Loucy (cell line): ENCODE results near the gene BCDIN3D.

ENCODE experiments used
- CTCF ChIP-seq: fragments of 200-600 bp; sonication (generic); conservative IDR thresholded peaks from 2 replicates; pipeline ENCODE4 v1.5.1; 2014; ENCODE audit warnings: mild to moderate bottlenecking, antibody characterized with exemption, low read length
- EZH2phosphoT487 ChIP-seq: fragments of 200-600 bp; IDR thresholded peaks from 2 replicates; pipeline ENCODE4 v1.6.1; 2018; ENCODE audit warnings: antibody characterized with exemption, mild to moderate bottlenecking, moderate library complexity, borderline replicate concordance

GRCh38 chr12:49789992-49790391 lies 52.9 kb downstream of the BCDIN3D start:
- no peak for TF ChIP-seq CTCF
- no peak for TF ChIP-seq EZH2phosphoT487
